ENCODE results near the gene GABRG3. TPM values are rescaled to one million over a fixed set of nuclear protein-coding genes. Genes with fewer than 3 reads are reported as not detected.

GABRG3 gene
- polyA plus RNA-seq, 1 donor (not counting 4 experiments of a cell fraction or from before 2014, with no cell fraction given): not detected

GRCh38 chr15:27464941-27465612 lies 494.1 kb downstream of the GABRG3 start:
- dilution Hi-C loops (cut with MboI; ENCODE audit: extremely low pct_ligation_motif_present, low sequenced_read_pairs): no loop called here
- Histone ChIP-seq H3K27me3 (ENCODE audit: control insufficient read depth, extremely low read depth, insufficient read depth, low read length) (no peaks in the 10 kb centered on the region), H2AFZ (ENCODE audit: control insufficient read depth, low read length) (no peak overlapping the region)

DNA sequence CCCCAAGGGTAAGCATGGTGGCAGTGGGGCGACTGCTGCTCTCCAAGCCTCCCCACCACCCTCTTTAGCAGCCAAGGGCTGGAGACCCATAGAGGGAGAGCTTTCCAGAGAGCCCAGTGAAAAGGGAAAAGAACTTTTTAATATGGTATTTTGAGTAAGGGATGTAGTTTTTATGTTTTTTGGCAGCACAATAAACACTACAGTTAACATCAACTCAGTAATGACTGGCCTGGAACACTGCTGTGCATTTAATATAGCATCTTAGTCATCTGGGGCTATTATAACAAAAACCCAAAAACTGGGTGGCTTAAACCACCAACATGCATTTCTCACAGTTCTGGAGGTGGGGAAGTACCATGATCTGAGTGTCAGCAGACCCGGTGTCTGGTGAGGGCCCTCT lies 495.8 kb downstream of the GABRG3 start:
- Histone ChIP-seq H3K4me2 (ENCODE audit: control insufficient read depth, extremely low read depth, insufficient read depth, low read depth, low read length) (no peak overlapping the region), H3K36me3 (ENCODE audit: control insufficient read depth in 2 of 2, extremely low read depth in 1 of 2, insufficient read depth in 2 of 2, low read length in 2 of 2) (no peaks in the 10 kb centered on the region), H3K79me2 (ENCODE audit: control insufficient read depth, insufficient read depth, low read length) (no peaks in the 10 kb centered on the region), H2AFZ (ENCODE audit: control insufficient read depth, low read length) (no peak overlapping the region), H3K27me3 (ENCODE audit: control insufficient read depth, extremely low read depth, insufficient read depth, low read length) (no peaks in the 10 kb centered on the region), H3K9ac (ENCODE audit: control insufficient read depth, extremely low read depth, insufficient read depth, low read length) (no peak overlapping the region), H3K4me1 (ENCODE audit: control insufficient read depth, extremely low read depth, insufficient read depth, low read length) (peaks cover 3% of the 10 kb centered on the region), H3K9me3 (ENCODE audit: control insufficient read depth, low read depth, low read length) (no peaks in the 10 kb centered on the region), H3K9me1 (ENCODE audit: control insufficient read depth, extremely low read depth, insufficient read depth, low read length) (no peaks in the 10 kb centered on the region), H4K20me1 (ENCODE audit: control insufficient read depth, extremely low read depth, insufficient read depth, low read length) (no peaks in the 10 kb centered on the region), H3K4me3 (ENCODE audit: control insufficient read depth in 2 of 3, extremely low read depth in 1 of 3, insufficient read depth in 2 of 3, low read depth in 1 of 3, low read length in 3 of 3) (no peak overlapping the region), H3K27ac (ENCODE audit: control insufficient read depth, insufficient read depth, low read length) (no peak overlapping the region)
- no peak for FAIRE-seq
- no peak for DNase-seq (ENCODE audit: low read depth, low spot score)
- dilution Hi-C loops (cut with MboI; ENCODE audit: extremely low pct_ligation_motif_present, low sequenced_read_pairs): no loop called here
- TF ChIP-seq, protein P1, sequence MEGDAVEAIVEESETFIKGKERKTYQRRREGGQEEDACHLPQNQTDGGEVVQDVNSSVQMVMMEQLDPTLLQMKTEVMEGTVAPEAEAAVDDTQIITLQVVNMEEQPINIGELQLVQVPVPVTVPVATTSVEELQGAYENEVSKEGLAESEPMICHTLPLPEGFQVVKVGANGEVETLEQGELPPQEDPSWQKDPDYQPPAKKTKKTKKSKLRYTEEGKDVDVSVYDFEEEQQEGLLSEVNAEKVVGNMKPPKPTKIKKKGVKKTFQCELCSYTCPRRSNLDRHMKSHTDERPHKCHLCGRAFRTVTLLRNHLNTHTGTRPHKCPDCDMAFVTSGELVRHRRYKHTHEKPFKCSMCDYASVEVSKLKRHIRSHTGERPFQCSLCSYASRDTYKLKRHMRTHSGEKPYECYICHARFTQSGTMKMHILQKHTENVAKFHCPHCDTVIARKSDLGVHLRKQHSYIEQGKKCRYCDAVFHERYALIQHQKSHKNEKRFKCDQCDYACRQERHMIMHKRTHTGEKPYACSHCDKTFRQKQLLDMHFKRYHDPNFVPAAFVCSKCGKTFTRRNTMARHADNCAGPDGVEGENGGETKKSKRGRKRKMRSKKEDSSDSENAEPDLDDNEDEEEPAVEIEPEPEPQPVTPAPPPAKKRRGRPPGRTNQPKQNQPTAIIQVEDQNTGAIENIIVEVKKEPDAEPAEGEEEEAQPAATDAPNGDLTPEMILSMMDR (optimal IDR thresholded peaks at IDR 0.05 in 1 of 3, IDR thresholded peaks at IDR 0.05 in 1 of 3, conservative IDR thresholded peaks at IDR 0.05 in 1 of 3; ENCODE audit: extremely low read depth in 1 of 3, insufficient read depth in 2 of 3, low read length in 3 of 3): no peak
- no peak for TF ChIP-seq EZH2 (IDR thresholded peaks at IDR 0.05; ENCODE audit: low read length)

More at GRCh38 chr15:27464941-27465612, 494.1 kb downstream of the GABRG3 start:
- Histone ChIP-seq H3K9ac (ENCODE audit: control insufficient read depth, extremely low read depth, insufficient read depth, low read length) (no peak overlapping the region), H3K27ac (ENCODE audit: control insufficient read depth, insufficient read depth, low read length) (no peak overlapping the region), H3K4me2 (ENCODE audit: control insufficient read depth, extremely low read depth, insufficient read depth, low read depth, low read length) (no peak overlapping the region), H3K9me1 (ENCODE audit: control insufficient read depth, extremely low read depth, insufficient read depth, low read length) (no peaks in the 10 kb centered on the region), H3K4me1 (ENCODE audit: control insufficient read depth, extremely low read depth, insufficient read depth, low read length) (peaks cover 3% of the 10 kb centered on the region), H3K9me3 (ENCODE audit: control insufficient read depth, low read depth, low read length) (no peaks in the 10 kb centered on the region), H4K20me1 (ENCODE audit: control insufficient read depth, extremely low read depth, insufficient read depth, low read length) (no peaks in the 10 kb centered on the region), H3K36me3 (ENCODE audit: control insufficient read depth in 2 of 2, extremely low read depth in 1 of 2, insufficient read depth in 2 of 2, low read length in 2 of 2) (no peaks in the 10 kb centered on the region), H3K79me2 (ENCODE audit: control insufficient read depth, insufficient read depth, low read length) (no peaks in the 10 kb centered on the region), H3K4me3 (ENCODE audit: control insufficient read depth in 2 of 3, extremely low read depth in 1 of 3, insufficient read depth in 2 of 3, low read depth in 1 of 3, low read length in 3 of 3) (no peak overlapping the region)
- no peak for FAIRE-seq
- TF ChIP-seq, protein P1 (optimal IDR thresholded peaks at IDR 0.05 in 1 of 3, IDR thresholded peaks at IDR 0.05 in 1 of 3, conservative IDR thresholded peaks at IDR 0.05 in 1 of 3; ENCODE audit: extremely low read depth in 1 of 3, insufficient read depth in 2 of 3, low read length in 3 of 3): no peak
- no peak for TF ChIP-seq EZH2 (IDR thresholded peaks at IDR 0.05; ENCODE audit: low read length)
- no peak for DNase-seq (ENCODE audit: low read depth, low spot score)
